Left ventricle myocardium inferior (tissue), 1 donor: ENCODE measurements around the gene CLPTM1. TPM values are rescaled to one million over a fixed set of nuclear protein-coding genes. Genes with fewer than 3 reads are reported as not detected.
A peak's percentile ranks its signal among the peaks of the same experiment; 100 is the strongest.

Experiments used
- DNase-seq: peaks from one replicate; pipeline ENCODE4 v3.0.0-alpha.2; 2020
- H3K27ac ChIP-seq: fragments of 200-600 bp; replicated peaks from 2 replicates; pipeline ENCODE4 v1.8.0; 2021
- H3K27me3 ChIP-seq: fragments of 200-600 bp; 2 replicates; pipeline ENCODE4 v1.8.0; 2021; ENCODE audit warnings: low read depth
- H3K36me3 ChIP-seq: fragments of 200-600 bp; 2 replicates; pipeline ENCODE4 v1.8.0; 2021
- H3K4me1 ChIP-seq: fragments of 200-600 bp; 2 replicates; pipeline ENCODE4 v1.8.0; 2021
- H3K4me3 ChIP-seq: fragments of 200-600 bp; 2 replicates; pipeline ENCODE4 v1.8.0; 2021; ENCODE audit warnings: mild to moderate bottlenecking, moderate library complexity
- H3K9me3 ChIP-seq: fragments of 200-600 bp; replicated peaks from 2 replicates; pipeline ENCODE4 v1.8.0; 2021
- intact Hi-C: fragments of 100-400 bp; cut with micrococcal nuclease; formaldehyde crosslinking; loops from one replicate; pipeline ENCODE4 v1.11.0; 2022
- total RNA-seq: library from RNA; stranded (reverse); fragmentation: NEBNext Ultra II Directional; extraction: Animal tissue kit (Norgen Biotek cat#: 25700); gene quantifications from one replicate; pipeline ENCODE4 v1.2.1, GENCODE V29; 2021
- TF ChIP-seq, protein P1 (sequence below): fragments of 200-600 bp; IDR thresholded peaks from 2 replicates; pipeline ENCODE4 v1.8.0; 2021; ENCODE audit warnings: antibody characterized with exemption, mild to moderate bottlenecking, borderline replicate concordance
- donor health status: DM: no; HTN: yes; CAD: no; lungs with severe emphysema.

CLPTM1 gene
- total RNA-seq, 1 donor from 2014 or later, result 89.3 TPM

DNA sequence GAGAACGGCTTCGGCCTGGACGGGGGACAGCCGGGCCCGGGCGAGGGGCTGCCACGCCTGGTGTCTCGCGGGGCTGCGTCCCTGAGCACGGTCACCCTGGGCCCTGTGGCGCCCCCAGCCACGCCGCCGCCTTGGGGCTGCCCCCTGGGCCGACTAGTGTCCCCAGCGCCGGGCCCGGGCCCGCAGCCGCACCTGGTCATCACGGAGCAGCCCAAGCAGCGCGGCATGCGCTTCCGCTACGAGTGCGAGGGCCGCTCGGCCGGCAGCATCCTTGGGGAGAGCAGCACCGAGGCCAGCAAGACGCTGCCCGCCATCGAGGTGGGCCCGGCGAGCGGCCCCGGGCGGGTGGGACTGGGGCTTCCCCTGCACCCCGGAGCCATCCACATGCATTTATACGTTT is 56.8 kb downstream of the CLPTM1 start:
- intact Hi-C loops, result no loop called here
- TF ChIP-seq, protein P1, sequence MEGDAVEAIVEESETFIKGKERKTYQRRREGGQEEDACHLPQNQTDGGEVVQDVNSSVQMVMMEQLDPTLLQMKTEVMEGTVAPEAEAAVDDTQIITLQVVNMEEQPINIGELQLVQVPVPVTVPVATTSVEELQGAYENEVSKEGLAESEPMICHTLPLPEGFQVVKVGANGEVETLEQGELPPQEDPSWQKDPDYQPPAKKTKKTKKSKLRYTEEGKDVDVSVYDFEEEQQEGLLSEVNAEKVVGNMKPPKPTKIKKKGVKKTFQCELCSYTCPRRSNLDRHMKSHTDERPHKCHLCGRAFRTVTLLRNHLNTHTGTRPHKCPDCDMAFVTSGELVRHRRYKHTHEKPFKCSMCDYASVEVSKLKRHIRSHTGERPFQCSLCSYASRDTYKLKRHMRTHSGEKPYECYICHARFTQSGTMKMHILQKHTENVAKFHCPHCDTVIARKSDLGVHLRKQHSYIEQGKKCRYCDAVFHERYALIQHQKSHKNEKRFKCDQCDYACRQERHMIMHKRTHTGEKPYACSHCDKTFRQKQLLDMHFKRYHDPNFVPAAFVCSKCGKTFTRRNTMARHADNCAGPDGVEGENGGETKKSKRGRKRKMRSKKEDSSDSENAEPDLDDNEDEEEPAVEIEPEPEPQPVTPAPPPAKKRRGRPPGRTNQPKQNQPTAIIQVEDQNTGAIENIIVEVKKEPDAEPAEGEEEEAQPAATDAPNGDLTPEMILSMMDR, result no peak

GRCh38 chr19:45016388-45017314 is 61.5 kb downstream of the CLPTM1 start:
- peak; percentile 40 for DNase-seq
- intact Hi-C loops, result no loop called here
- Histone ChIP-seq H3K4me1 (no peaks in the 10 kb centered on the region), H3K27ac (no peak overlapping the region), H3K36me3 (peaks cover 37% of the 10 kb centered on the region), H3K27me3 (no peaks in the 10 kb centered on the region), H3K4me3 (no peak overlapping the region), H3K9me3 (no peaks in the 10 kb centered on the region)
- TF ChIP-seq, protein P1, result peak; percentile 70

More for the DNA sequence above, 56.8 kb downstream of the CLPTM1 start:
- H3K4me1 ChIP-seq, result no peaks in the 10 kb centered on the region
- no peaks in the 10 kb centered on the region for H3K9me3 ChIP-seq
- no peak overlapping the region for H3K27ac ChIP-seq
- no peak overlapping the region for H3K4me3 ChIP-seq
- H3K27me3 ChIP-seq, result no peaks in the 10 kb centered on the region
- H3K36me3 ChIP-seq, result peaks cover 42% of the 10 kb centered on the region
- DNase-seq, result no peak

GRCh38 chr19:45019187-45019586 is 64.0 kb downstream of the CLPTM1 start:
- Histone ChIP-seq H3K27me3 (no peaks in the 10 kb centered on the region), H3K4me1 (no peaks in the 10 kb centered on the region), H3K36me3 (peaks cover 15% of the 10 kb centered on the region), H3K9me3 (no peaks in the 10 kb centered on the region), H3K4me3 (no peak overlapping the region), H3K27ac (no peak overlapping the region)
- DNase-seq, result no peak
- intact Hi-C loops, result no loop called here
- TF ChIP-seq, protein P1, result no peak

- Histone ChIP-seq H3K4me1 (no peaks in the 10 kb centered on the region), H3K9me3 (no peaks in the 10 kb centered on the region), H3K27ac (no peak overlapping the region), H3K4me3 (no peak overlapping the region), H3K36me3 (peaks cover 13% of the 10 kb centered on the region), H3K27me3 (no peaks in the 10 kb centered on the region)
- intact Hi-C loops, result no loop called here
- DNase-seq, result no peak
- TF ChIP-seq, protein P1, result no peak
Observed at GRCh38 chr19:45020071-45020470, 64.9 kb downstream of the CLPTM1 start.

DNA sequence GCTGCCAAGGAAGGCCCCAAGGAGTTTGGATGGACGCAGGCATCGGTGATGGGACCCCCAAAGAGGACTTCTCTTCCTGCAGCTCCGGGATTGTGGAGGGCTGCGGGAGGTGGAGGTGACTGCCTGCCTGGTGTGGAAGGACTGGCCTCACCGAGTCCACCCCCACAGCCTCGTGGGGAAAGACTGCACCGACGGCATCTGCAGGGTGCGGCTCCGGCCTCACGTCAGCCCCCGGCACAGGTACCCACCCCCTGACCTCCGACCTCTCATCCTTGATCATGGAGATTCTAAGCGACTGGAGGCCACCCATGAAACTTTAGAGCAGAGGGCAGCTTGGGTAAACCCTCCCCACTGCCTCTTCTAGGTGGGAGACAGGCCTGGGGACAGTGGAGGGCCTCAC is 66.8 kb downstream of the CLPTM1 start:
- Histone ChIP-seq H3K4me1 (no peaks in the 10 kb centered on the region), H3K4me3 (no peak overlapping the region), H3K27ac (no peak overlapping the region), H3K36me3 (peaks cover 11% of the 10 kb centered on the region), H3K9me3 (no peaks in the 10 kb centered on the region), H3K27me3 (no peaks in the 10 kb centered on the region)
- TF ChIP-seq, protein P1, result no peak
- intact Hi-C loops, result no loop called here
- DNase-seq, result no peak
